ENCODE data around the gene NSMCE4A. TPM values are rescaled to one million over a fixed set of nuclear protein-coding genes. Genes with fewer than 3 reads are reported as not detected.

The NSMCE4A gene
- total RNA-seq, 1 donor from 2014 or later = 13.1 TPM

DNA sequence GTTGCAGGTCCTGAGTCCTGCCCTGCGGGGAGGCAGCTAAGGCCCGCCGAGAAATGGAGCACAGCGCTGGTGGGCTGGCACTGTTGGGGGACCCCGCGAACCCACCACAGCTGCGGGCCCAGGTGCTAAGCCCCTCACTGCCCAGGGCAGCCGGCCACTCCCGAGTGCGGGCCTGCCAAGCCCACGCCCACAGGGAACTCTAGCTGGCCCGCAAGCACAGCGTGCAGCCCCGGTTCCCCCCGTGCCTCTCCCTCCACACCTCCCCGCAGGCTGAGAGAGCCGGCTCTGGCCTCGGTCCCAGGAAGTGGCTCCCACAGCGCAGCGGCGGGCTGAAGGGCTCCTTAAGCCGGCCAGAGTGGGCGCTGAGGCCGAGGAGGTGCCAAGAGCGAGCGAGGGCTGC is 3.5 kb upstream of the NSMCE4A start:
- Mint-ChIP-seq H3K36me3 (ENCODE audit: low read depth, unreplicated experiment) (no peaks in the 10 kb centered on the region), H3K27me3 (ENCODE audit: low read depth, unreplicated experiment) (peaks cover 4% of the 10 kb centered on the region), H3K4me1 (ENCODE audit: low read depth, unreplicated experiment) (no peaks in the 10 kb centered on the region), H3K4me3 (ENCODE audit: unreplicated experiment) (no peak overlapping the region), H3K9me3 (ENCODE audit: unreplicated experiment) (peaks cover 7% of the 10 kb centered on the region), H3K27ac (ENCODE audit: unreplicated experiment) (no peak overlapping the region)
- peaks cover 9% of the 10 kb centered on the region for H3K79me2 ChIP-seq (ENCODE audit: insufficient read depth, low read length)
- peaks cover 3% of the 10 kb centered on the region for H3K4me1 ChIP-seq (ENCODE audit: insufficient read depth, low read length)
- FAIRE-seq = no peak
- no peaks in the 10 kb centered on the region for H3K9me3 ChIP-seq (ENCODE audit: insufficient read depth, low read depth, low read length)
- H3K9ac ChIP-seq (ENCODE audit: low read length) = no peak overlapping the region
- TF ChIP-seq EZH2 (IDR thresholded peaks at IDR 0.05; ENCODE audit: insufficient read depth, low read length) (no peak), CTCF (IDR thresholded peaks at IDR 0.05; ENCODE audit: insufficient read depth, low read depth, low read length) (no peak)
- no peak overlapping the region for H3K27ac ChIP-seq (ENCODE audit: low read depth, low read length)
- peaks cover 2% of the 10 kb centered on the region for H4K20me1 ChIP-seq (ENCODE audit: insufficient read depth, low read length)
- H3K4me3 ChIP-seq (ENCODE audit: insufficient read depth, low read depth, low read length) = no peak overlapping the region
- DNase-seq (ENCODE audit: low read depth) = no peak
- peaks cover 3% of the 10 kb centered on the region for H3K27me3 ChIP-seq (ENCODE audit: insufficient read depth, low read length)
- no peak overlapping the region for H3K4me2 ChIP-seq (ENCODE audit: low read length)
- no peak overlapping the region for H2AFZ ChIP-seq (ENCODE audit: low read depth, low read length)
- H3K36me3 ChIP-seq (ENCODE audit: insufficient read depth, low read length) = no peaks in the 10 kb centered on the region

- peaks cover 3% of the 10 kb centered on the region for H3K9me3 Mint-ChIP-seq (ENCODE audit: unreplicated experiment)
- Histone ChIP-seq H2AFZ (ENCODE audit: low read depth, low read length) (no peak overlapping the region), H3K4me3 (ENCODE audit: insufficient read depth, low read depth, low read length) (no peak overlapping the region), H4K20me1 (ENCODE audit: insufficient read depth, low read length) (peaks cover 10% of the 10 kb centered on the region), H3K4me1 (ENCODE audit: insufficient read depth, low read length) (peaks cover 6% of the 10 kb centered on the region), H3K79me2 (ENCODE audit: insufficient read depth, low read length) (peaks cover 13% of the 10 kb centered on the region), H3K9me3 (ENCODE audit: insufficient read depth, low read depth, low read length) (no peaks in the 10 kb centered on the region), H3K9ac (ENCODE audit: low read length) (no peak overlapping the region), H3K27ac (ENCODE audit: low read depth, low read length) (no peak overlapping the region), H3K36me3 (ENCODE audit: insufficient read depth, low read length) (no peaks in the 10 kb centered on the region), H3K4me2 (ENCODE audit: low read length) (no peak overlapping the region), H3K27me3 (ENCODE audit: insufficient read depth, low read length) (peaks cover 3% of the 10 kb centered on the region)
- no peaks in the 10 kb centered on the region for H3K36me3 Mint-ChIP-seq (ENCODE audit: low read depth, unreplicated experiment)
- DNase-seq (ENCODE audit: low read depth) = no peak
- H3K4me3 Mint-ChIP-seq (ENCODE audit: unreplicated experiment) = no peak overlapping the region
- H3K27ac Mint-ChIP-seq (ENCODE audit: unreplicated experiment) = no peak overlapping the region
- H3K27me3 Mint-ChIP-seq (ENCODE audit: low read depth, unreplicated experiment) = peaks cover 3% of the 10 kb centered on the region
- no peaks in the 10 kb centered on the region for H3K4me1 Mint-ChIP-seq (ENCODE audit: low read depth, unreplicated experiment)
- TF ChIP-seq CTCF (IDR thresholded peaks at IDR 0.05; ENCODE audit: insufficient read depth, low read depth, low read length) (no peak), EZH2 (IDR thresholded peaks at IDR 0.05; ENCODE audit: insufficient read depth, low read length) (no peak)
- FAIRE-seq = no peak
These were observed 1.6 kb upstream of the NSMCE4A start for GRCh38 chr10:121976607-121977006.

- TF ChIP-seq CTCF (IDR thresholded peaks at IDR 0.05; ENCODE audit: insufficient read depth, low read depth, low read length) = peak; percentile 35
- TF ChIP-seq EZH2 (IDR thresholded peaks at IDR 0.05; ENCODE audit: insufficient read depth, low read length) = no peak
- Histone ChIP-seq H4K20me1 (ENCODE audit: insufficient read depth, low read length) (peaks cover 10% of the 10 kb centered on the region), H3K36me3 (ENCODE audit: insufficient read depth, low read length) (no peaks in the 10 kb centered on the region), H3K9ac (ENCODE audit: low read length) (peak overlapping the region; percentile 92), H3K9me3 (ENCODE audit: insufficient read depth, low read depth, low read length) (no peaks in the 10 kb centered on the region), H3K4me2 (ENCODE audit: low read length) (peak overlapping the region; percentile 87), H3K79me2 (ENCODE audit: insufficient read depth, low read length) (peaks cover 13% of the 10 kb centered on the region), H3K27ac (ENCODE audit: low read depth, low read length) (no peak overlapping the region), H3K27me3 (ENCODE audit: insufficient read depth, low read length) (no peaks in the 10 kb centered on the region), H3K4me3 (ENCODE audit: insufficient read depth, low read depth, low read length) (peak overlapping the region; percentile 78), H3K4me1 (ENCODE audit: insufficient read depth, low read length) (peaks cover 6% of the 10 kb centered on the region), H2AFZ (ENCODE audit: low read depth, low read length) (peak overlapping the region; percentile 89)
- no peak for FAIRE-seq
- peaks cover 2% of the 10 kb centered on the region for H3K27me3 Mint-ChIP-seq (ENCODE audit: low read depth, unreplicated experiment)
- DNase-seq (ENCODE audit: low read depth) = no peak
- H3K4me1 Mint-ChIP-seq (ENCODE audit: low read depth, unreplicated experiment) = no peaks in the 10 kb centered on the region
- H3K9me3 Mint-ChIP-seq (ENCODE audit: unreplicated experiment) = peaks cover 3% of the 10 kb centered on the region
- peak overlapping the region; percentile 75 for H3K4me3 Mint-ChIP-seq (ENCODE audit: unreplicated experiment)
- no peak overlapping the region for H3K27ac Mint-ChIP-seq (ENCODE audit: unreplicated experiment)
- H3K36me3 Mint-ChIP-seq (ENCODE audit: low read depth, unreplicated experiment) = no peaks in the 10 kb centered on the region
These were observed 474 bp upstream of the NSMCE4A start for GRCh38 chr10:121975295-121976086.

Measured in astrocyte (in vitro differentiated cells and primary cell).